ENCODE measurements around the gene EXD1. TPM values are rescaled to one million over a fixed set of nuclear protein-coding genes. Genes with fewer than 3 reads are reported as not detected.
"Not testable (repeated sequence)": the region's sequence is repeated elsewhere in the genome, so short reads cannot be mapped to it uniquely, and the experiment has no call there.

EXD1 gene
- polyA plus RNA-seq, 2 of the 4 experiments (the other 2 are of a cell fraction) = 0.14 to 0.39 TPM

GRCh38 chr15:41269887-41270286 lies 39.3 kb upstream of the EXD1 start:
- WGBS (ENCODE audit: missing lambda C conversion rate) = 82% methylated on average over 2 of the region's 2 CpGs
- FAIRE-seq (no peak), ATAC-seq (no peak)

GRCh38 chr15:41263891-41264351 lies 33.4 kb upstream of the EXD1 start:
- Histone ChIP-seq H3K4me1 (peaks cover 35% of the 10 kb centered on the region), H3K9me3 (no peaks in the 10 kb centered on the region), H3K4me2 (no peak overlapping the region), H3K4me3 (no peak overlapping the region), H3K27ac (peak overlapping the region in 1 of 2 experiments; percentile 66; a peak in 4 of 6 replicates)
- DNase-seq (ENCODE audit: low read depth in 1 of 2, low spot score in 1 of 2) (no peak), FAIRE-seq (no peak), ATAC-seq (no peak)
- 75% methylated on average over 6 of the region's 6 CpGs for WGBS (ENCODE audit: missing lambda C conversion rate)
- ChIA-PET POLR2A (no interaction called here), CTCF (interaction anchor here (2.2 kb wide), 1 partner anchor 33 kb away, joined by 5 read pairs; the partner anchor contains the start of gene CHP1)
- TF ChIP-seq MAFK (IDR thresholded peaks at IDR 0.05; ENCODE audit: partially characterized antibody) (peak; percentile 47), USF2 (IDR thresholded peaks at IDR 0.05) (no peak)

More at GRCh38 chr15:41269887-41270286, 39.3 kb upstream of the EXD1 start:
- H3K9me3 ChIP-seq = no peaks in the 10 kb centered on the region
- H3K4me2 ChIP-seq = no peak overlapping the region
- CTCF ChIA-PET = interaction anchor here (0.6 to 1.5 kb wide), 4 partner anchors 17 to 328 kb away, joined by 3 read pairs; no protein-coding TSS in a partner anchor
- TF ChIP-seq JUNB (IDR thresholded peaks at IDR 0.05) (no peak), RNF2 (IDR thresholded peaks at IDR 0.05; ENCODE audit: borderline replicate concordance, low read depth) (no peak), EP300 (IDR thresholded peaks at IDR 0.05) (no peak), E2F6 (IDR thresholded peaks at IDR 0.05; ENCODE audit: borderline replicate concordance, low read depth) (no peak), EHMT2 (IDR thresholded peaks at IDR 0.05; ENCODE audit: low read depth) (no peak), HOXB13 (CRISPR knock-in tag; IDR thresholded peaks at IDR 0.05; ENCODE audit: low read depth) (no peak), PHF8 (IDR thresholded peaks at IDR 0.05; ENCODE audit: borderline replicate concordance, low read depth) (no peak), NR3C1 (IDR thresholded peaks at IDR 0.05) (no peak), MYC (IDR thresholded peaks at IDR 0.05; ENCODE audit: borderline replicate concordance, low read length) (no peak), CHD2 (IDR thresholded peaks at IDR 0.05; ENCODE audit: low read length, partially characterized antibody) (no peak), SREBF2 (IDR thresholded peaks at IDR 0.05) (no peak), KDM1A (IDR thresholded peaks at IDR 0.05; ENCODE audit: low read depth) (no peak), HDAC2 (IDR thresholded peaks at IDR 0.05) (no peak), MAX (IDR thresholded peaks at IDR 0.05) (no peak), HES2 (IDR thresholded peaks at IDR 0.05) (no peak), ESRRA (IDR thresholded peaks at IDR 0.05; ENCODE audit: borderline replicate concordance, low read length) (no peak), HMGXB4 (CRISPR knock-in tag; IDR thresholded peaks at IDR 0.05; ENCODE audit: borderline replicate concordance) (no peak), POLR2AphosphoS2 (conservative IDR thresholded peaks at IDR 0.05; ENCODE audit: low read length) (no peak)
- DNase-seq (ENCODE audit: low read depth in 1 of 2, low spot score in 1 of 2) = no peak
- no peak overlapping the region for H3K4me3 ChIP-seq
- no peaks in the 10 kb centered on the region for H3K4me1 ChIP-seq
- no peak overlapping the region for H3K27ac ChIP-seq
- POLR2A ChIA-PET = no interaction called here

- 88% methylated on average over 8 of the region's 8 CpGs for WGBS (ENCODE audit: missing lambda C conversion rate)
- Histone ChIP-seq H3K4me1 (peaks cover 48% of the 10 kb centered on the region), H3K27ac (peak overlapping the region in 1 of 2 experiments; percentile 66; a peak in 3 of 6 replicates), H3K4me2 (no peak overlapping the region), H3K9me3 (no peaks in the 10 kb centered on the region), H3K4me3 (no peak overlapping the region)
- ATAC-seq (no peak), DNase-seq (ENCODE audit: low read depth in 1 of 2, low spot score in 1 of 2) (no peak), FAIRE-seq (no peak)
- no peak for TF ChIP-seq KDM1A (IDR thresholded peaks at IDR 0.05; ENCODE audit: low read depth)
- no peak for TF ChIP-seq GATA3 (IDR thresholded peaks at IDR 0.05; ENCODE audit: borderline replicate concordance)
- POLR2A ChIA-PET = no interaction called here
- CTCF ChIA-PET = interaction anchor here (2.2 kb wide), 1 partner anchor 31 kb away, joined by 5 read pairs; the partner anchor contains the start of gene CHP1
These were observed 32.0 kb upstream of the EXD1 start for GRCh38 chr15:41262571-41262970.

GRCh38 chr15:41260924-41261323 lies 30.4 kb upstream of the EXD1 start:
- H3K4me2 ChIP-seq; ATAC-seq; H3K9me3 ChIP-seq; CTCF ChIA-PET; DNase-seq (ENCODE audit: low read depth in 1 of 2, low spot score in 1 of 2); FAIRE-seq; H3K4me3 ChIP-seq; POLR2A ChIA-PET: not testable (repeated sequence)
- peaks cover 59% of the 10 kb centered on the region for H3K4me1 ChIP-seq
- WGBS (ENCODE audit: missing lambda C conversion rate) = 97% methylated on average over 7 of the region's 7 CpGs
- H3K27ac ChIP-seq = peak overlapping the region; percentile 92 to 99

Data from A549 (cell line).